Loucy (cell line): ENCODE data around the gene MAPK1IP1L.

Experiments
- H2AFZ ChIP-seq: fragments of 200-600 bp; sonication (generic); 2 replicates; pipeline ENCODE4 v1.6.0; 2016; ENCODE audit warnings: antibody characterized with exemption, mild to moderate bottlenecking, low read length, moderate library complexity
- H3F3A ChIP-seq: fragments of 200-600 bp; 2 replicates; pipeline ENCODE4 v1.6.0; 2016; ENCODE audit warnings: antibody characterized with exemption, low read depth, mild to moderate bottlenecking
- H3K27me3 ChIP-seq: fragments of 200-600 bp; sonication (generic); 2 replicates; pipeline ENCODE4 v1.6.1; 2014; ENCODE audit warnings: low read length, mild to moderate bottlenecking; ENCODE audit not compliant: insufficient read depth, poor library complexity, severe bottlenecking
- H3K36me3 ChIP-seq: fragments of 200-600 bp; sonication (generic); 2 replicates; pipeline ENCODE4 v1.6.1; 2016; ENCODE audit warnings: low read length; ENCODE audit not compliant: insufficient read depth
- H3K4me1 ChIP-seq: fragments of 200-600 bp; sonication (generic); 2 replicates; pipeline ENCODE4 v1.5.1; 2014; ENCODE audit warnings: low read length, mild to moderate bottlenecking; ENCODE audit not compliant: insufficient read depth, poor library complexity, severe bottlenecking
- H3K4me2 ChIP-seq: fragments of 200-600 bp; sonication (generic); 2 replicates; pipeline ENCODE4 v1.6.0; 2014; ENCODE audit warnings: antibody characterized with exemption, low read length, low read depth, mild to moderate bottlenecking; ENCODE audit not compliant: poor library complexity, severe bottlenecking
- H3K4me3 ChIP-seq: fragments of 200-600 bp; sonication (generic); 2 replicates; pipeline ENCODE4 v1.5.1; 2014; ENCODE audit warnings: low read length, mild to moderate bottlenecking, mixed read lengths; ENCODE audit not compliant: poor library complexity, severe bottlenecking
- H3K79me2 ChIP-seq: fragments of 200-600 bp; sonication (generic); 2 replicates; pipeline ENCODE4 v1.6.1; 2014; ENCODE audit warnings: low read length; ENCODE audit not compliant: insufficient read depth
- H3K9ac ChIP-seq: fragments of 200-600 bp; sonication (generic); 2 replicates; pipeline ENCODE4 v1.6.0; 2014; ENCODE audit warnings: mild to moderate bottlenecking, low read depth, low read length, moderate library complexity; ENCODE audit not compliant: poor library complexity, severe bottlenecking
- H3K9me2 ChIP-seq: fragments of 200-600 bp; sonication (generic); replicated peaks from 2 replicates; pipeline ENCODE4 v1.6.1; 2016; ENCODE audit warnings: low read depth, low read length, mixed read lengths
- H3K9me3 ChIP-seq: fragments of 200-600 bp; sonication (generic); 2 replicates; pipeline ENCODE4 v1.6.1; 2014; ENCODE audit warnings: mild to moderate bottlenecking, antibody characterized with exemption, low read length, low read depth; ENCODE audit not compliant: insufficient read depth
- H4K20me1 ChIP-seq: fragments of 200-600 bp; sonication (generic); 2 replicates; pipeline ENCODE4 v1.6.0; 2014; ENCODE audit warnings: antibody characterized with exemption, low read length, mild to moderate bottlenecking; ENCODE audit not compliant: insufficient read depth, poor library complexity, severe bottlenecking
- EZH2phosphoT487 ChIP-seq: fragments of 200-600 bp; IDR thresholded peaks from 2 replicates; pipeline ENCODE4 v1.6.1; 2018; ENCODE audit warnings: antibody characterized with exemption, mild to moderate bottlenecking, moderate library complexity, borderline replicate concordance
- TF ChIP-seq, protein P1 (sequence below): fragments of 200-600 bp; sonication (generic); conservative IDR thresholded peaks from 2 replicates; pipeline ENCODE4 v1.5.1; 2014; ENCODE audit warnings: mild to moderate bottlenecking, antibody characterized with exemption, low read length

Gene MAPK1IP1L

DNA sequence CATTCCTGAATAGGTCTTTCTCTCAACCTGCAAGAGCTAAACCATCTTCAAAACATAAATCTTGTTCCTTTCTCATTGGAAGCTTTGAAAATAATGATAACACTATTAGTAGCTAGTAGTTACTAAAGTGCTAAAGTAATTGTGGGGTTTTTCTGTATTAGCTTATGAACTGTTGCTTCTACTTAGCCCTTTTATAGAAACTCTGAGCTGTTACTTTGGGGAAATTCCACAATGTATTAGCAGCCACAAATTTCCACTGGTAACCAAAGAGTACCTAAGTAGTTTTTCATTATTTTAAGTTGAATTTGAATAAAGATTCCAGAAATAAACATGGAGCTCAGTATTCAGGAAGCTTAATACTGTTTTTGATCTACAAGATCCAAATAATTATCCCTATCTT lies 6.4 kb upstream of the MAPK1IP1L start:
- H2AFZ ChIP-seq = no peak overlapping the region
- H3K4me2 ChIP-seq = no peak overlapping the region
- peaks cover 4% of the 10 kb centered on the region; the same call in 1 of the 2 replicates for H3F3A ChIP-seq
- peaks cover 20% of the 10 kb centered on the region for H3K36me3 ChIP-seq
- no peaks in the 10 kb centered on the region for H3K27me3 ChIP-seq
- H3K9ac ChIP-seq = no peak overlapping the region
- no peak overlapping the region for H3K4me3 ChIP-seq
- no peaks in the 10 kb centered on the region for H3K4me1 ChIP-seq
- no peaks in the 10 kb centered on the region for H3K9me2 ChIP-seq
- H3K9me3 ChIP-seq = no peaks in the 10 kb centered on the region
- peaks cover 2% of the 10 kb centered on the region for H4K20me1 ChIP-seq
- peaks cover 18% of the 10 kb centered on the region for H3K79me2 ChIP-seq
- TF ChIP-seq EZH2phosphoT487 = no peak
- TF ChIP-seq, protein P1, sequence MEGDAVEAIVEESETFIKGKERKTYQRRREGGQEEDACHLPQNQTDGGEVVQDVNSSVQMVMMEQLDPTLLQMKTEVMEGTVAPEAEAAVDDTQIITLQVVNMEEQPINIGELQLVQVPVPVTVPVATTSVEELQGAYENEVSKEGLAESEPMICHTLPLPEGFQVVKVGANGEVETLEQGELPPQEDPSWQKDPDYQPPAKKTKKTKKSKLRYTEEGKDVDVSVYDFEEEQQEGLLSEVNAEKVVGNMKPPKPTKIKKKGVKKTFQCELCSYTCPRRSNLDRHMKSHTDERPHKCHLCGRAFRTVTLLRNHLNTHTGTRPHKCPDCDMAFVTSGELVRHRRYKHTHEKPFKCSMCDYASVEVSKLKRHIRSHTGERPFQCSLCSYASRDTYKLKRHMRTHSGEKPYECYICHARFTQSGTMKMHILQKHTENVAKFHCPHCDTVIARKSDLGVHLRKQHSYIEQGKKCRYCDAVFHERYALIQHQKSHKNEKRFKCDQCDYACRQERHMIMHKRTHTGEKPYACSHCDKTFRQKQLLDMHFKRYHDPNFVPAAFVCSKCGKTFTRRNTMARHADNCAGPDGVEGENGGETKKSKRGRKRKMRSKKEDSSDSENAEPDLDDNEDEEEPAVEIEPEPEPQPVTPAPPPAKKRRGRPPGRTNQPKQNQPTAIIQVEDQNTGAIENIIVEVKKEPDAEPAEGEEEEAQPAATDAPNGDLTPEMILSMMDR = no peak

DNA sequence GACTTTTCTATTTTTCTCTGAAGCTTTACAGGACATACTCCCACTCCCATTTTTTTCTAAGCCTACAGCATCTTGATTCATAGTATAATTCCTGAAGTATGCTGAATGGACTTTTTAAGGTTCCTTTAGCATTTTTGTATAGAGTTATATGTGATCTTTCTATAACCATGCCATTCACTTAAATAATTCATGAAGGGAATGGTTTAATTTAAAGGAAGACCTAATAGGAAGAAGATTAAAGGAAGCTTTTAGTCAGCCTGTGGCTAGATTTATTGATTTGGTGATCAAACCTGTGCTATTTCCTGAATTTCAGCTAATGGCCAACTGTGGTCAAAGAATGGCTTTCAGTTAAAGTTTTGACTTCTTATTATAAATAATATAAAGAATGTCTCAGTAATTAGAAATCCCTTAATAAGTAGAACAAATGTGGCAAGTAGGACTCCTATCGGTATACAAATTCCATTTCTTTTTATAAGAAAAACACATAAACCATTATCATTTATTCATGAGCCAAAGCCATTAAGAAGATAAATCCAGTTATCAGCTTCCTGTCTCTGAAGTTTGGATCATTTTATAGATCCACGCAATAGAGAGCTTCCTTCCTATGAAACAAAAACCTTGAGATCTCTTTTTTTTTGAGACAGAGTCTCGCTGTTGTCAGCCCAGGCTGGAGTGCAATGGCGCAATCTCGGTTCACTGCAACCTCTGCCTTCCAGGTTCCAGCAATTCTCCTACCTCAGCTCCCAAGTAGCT lies 4.0 kb upstream of the MAPK1IP1L start:
- peaks cover 20% of the 10 kb centered on the region for H3K36me3 ChIP-seq
- H3K4me1 ChIP-seq = peaks cover 8% of the 10 kb centered on the region
- TF ChIP-seq EZH2phosphoT487 = no peak
- TF ChIP-seq, protein P1 = no peak
- H3K9me3 ChIP-seq = no peaks in the 10 kb centered on the region
- H3F3A ChIP-seq = peaks cover 4% of the 10 kb centered on the region; the same call in 1 of the 2 replicates
- no peak overlapping the region for H3K9ac ChIP-seq
- H3K79me2 ChIP-seq = peaks cover 10% of the 10 kb centered on the region
- no peak overlapping the region for H3K4me3 ChIP-seq
- H2AFZ ChIP-seq = no peak overlapping the region
- no peak overlapping the region for H3K4me2 ChIP-seq
- H4K20me1 ChIP-seq = peaks cover 9% of the 10 kb centered on the region
- no peaks in the 10 kb centered on the region for H3K9me2 ChIP-seq
- H3K27me3 ChIP-seq = peaks cover 9% of the 10 kb centered on the region

DNA sequence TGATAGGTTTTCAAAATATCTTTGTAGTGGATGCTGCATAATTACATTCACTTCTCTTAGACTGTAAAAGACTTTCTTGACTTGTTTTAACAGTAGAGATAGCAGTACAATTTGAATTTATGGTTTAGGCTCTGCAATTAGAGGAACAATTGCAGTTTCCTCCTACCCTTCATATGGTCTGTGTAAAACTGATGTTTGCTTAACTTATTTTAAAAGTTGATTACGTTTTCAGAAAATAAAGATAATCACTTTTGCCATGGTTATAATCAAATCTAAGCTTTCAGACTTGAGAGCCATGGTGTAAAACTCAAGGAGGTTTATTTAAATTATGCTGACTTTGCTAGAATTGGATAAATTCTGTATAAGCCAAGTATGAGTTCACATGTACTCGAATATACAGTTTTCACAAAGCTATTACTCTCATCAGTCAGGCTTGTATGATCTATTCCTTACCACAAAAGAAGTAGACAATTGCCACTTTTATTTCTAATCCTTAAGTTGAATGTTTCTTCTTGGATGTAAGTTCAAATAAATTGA lies 2.5 kb upstream of the MAPK1IP1L start:
- Histone ChIP-seq H4K20me1 (peaks cover 24% of the 10 kb centered on the region), H2AFZ (no peak overlapping the region), H3K9me2 (no peaks in the 10 kb centered on the region), H3K36me3 (peaks cover 7% of the 10 kb centered on the region; the same call in 1 of the 2 replicates), H3K79me2 (peaks cover 24% of the 10 kb centered on the region), H3K9me3 (no peaks in the 10 kb centered on the region), H3K9ac (no peak overlapping the region), H3K4me3 (no peak overlapping the region), H3K4me2 (no peak overlapping the region), H3F3A (peaks cover 4% of the 10 kb centered on the region; the same call in 1 of the 2 replicates), H3K4me1 (peaks cover 22% of the 10 kb centered on the region), H3K27me3 (peaks cover 9% of the 10 kb centered on the region)
- no peak for TF ChIP-seq EZH2phosphoT487
- TF ChIP-seq, protein P1 = no peak
